Activated CD4-positive, alpha-beta T cell treated with anti-CD3 and anti-CD28 coated beads for 24 hours (primary cell): ENCODE results near the gene KIAA0753.

ENCODE experiments used
- DNase-seq, 2 donors: peaks; one replicate each; pipeline ENCODE4 v3.0.0-alpha.2; 2020; ENCODE audit warnings: low read depth in 2 of 2

The KIAA0753 gene

DNA sequence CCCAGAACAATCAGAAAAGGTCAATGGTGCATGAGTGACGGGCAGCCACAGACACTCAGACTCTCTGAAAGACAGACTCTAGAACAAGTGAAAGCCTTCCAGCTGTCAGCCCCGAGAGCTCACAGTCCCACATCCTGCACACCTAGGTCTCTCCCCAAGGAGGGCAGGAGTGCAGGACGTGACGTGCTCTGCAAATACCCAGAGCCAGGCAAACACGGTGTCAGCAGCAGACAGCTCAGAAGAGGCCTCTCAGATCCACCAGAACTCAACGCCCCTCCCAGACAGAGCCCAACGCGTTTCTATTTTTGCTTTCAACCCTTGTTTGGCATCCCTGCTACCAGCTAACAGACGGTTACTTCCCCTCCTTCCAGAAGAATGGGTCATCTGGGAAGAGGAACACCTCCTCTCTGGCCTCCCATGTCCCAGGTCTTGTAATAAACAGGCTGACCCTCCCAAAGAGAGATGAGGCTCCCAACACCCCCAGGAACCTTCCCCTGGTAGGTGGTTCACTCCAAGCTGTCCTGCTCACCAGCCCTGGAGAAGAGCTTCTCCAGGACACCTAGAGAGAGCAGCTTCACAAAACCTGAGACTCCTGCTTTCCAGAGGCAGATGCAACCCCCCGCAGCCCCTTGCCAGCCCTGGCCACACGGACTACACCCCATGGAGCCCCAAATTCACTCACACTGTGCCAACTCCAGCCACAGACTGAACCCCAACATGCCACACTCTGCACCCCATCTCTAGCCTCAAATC is 91.8 kb downstream of the KIAA0753 start:
- no peak for DNase-seq

DNA sequence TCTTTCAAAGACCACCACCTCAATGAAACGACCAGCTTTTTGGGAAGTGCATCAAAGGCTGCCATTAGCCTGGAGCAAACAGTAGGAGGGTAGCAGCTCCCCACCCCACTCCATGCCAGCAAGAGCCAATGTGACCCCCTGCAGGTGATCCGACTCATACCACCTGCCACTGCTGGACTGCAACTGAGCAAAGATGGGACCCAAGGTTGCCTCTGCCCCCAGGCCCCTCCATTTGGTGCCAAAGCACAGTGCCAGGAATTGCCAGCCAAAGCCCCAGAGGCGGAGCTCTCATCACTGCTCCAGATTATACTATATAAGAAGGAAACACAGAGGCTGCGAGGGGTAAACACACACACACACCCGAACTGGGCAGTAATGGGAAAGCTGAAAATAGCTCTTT is 92.5 kb downstream of the KIAA0753 start:
- no peak for DNase-seq

DNA sequence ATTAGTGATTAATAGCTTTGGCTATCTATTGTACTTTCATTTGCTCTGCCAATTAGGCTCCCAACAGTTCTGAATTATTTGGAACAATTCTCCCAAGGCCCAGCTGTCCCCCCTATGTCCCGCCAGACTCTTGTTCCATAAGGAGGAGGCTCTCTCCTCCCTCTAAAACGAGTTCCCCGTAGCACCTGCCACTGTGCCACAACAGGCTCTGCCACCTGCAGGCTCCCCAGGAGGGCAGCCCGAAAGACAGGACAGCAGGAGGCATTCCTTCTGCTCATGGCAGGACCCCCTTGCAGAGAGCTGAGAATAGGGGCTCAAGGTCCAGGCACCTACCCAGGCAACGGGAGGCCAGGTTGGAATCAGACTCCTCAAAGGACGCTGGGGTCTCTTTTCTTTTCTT is 93.2 kb downstream of the KIAA0753 start:
- DNase-seq, result no peak

DNA sequence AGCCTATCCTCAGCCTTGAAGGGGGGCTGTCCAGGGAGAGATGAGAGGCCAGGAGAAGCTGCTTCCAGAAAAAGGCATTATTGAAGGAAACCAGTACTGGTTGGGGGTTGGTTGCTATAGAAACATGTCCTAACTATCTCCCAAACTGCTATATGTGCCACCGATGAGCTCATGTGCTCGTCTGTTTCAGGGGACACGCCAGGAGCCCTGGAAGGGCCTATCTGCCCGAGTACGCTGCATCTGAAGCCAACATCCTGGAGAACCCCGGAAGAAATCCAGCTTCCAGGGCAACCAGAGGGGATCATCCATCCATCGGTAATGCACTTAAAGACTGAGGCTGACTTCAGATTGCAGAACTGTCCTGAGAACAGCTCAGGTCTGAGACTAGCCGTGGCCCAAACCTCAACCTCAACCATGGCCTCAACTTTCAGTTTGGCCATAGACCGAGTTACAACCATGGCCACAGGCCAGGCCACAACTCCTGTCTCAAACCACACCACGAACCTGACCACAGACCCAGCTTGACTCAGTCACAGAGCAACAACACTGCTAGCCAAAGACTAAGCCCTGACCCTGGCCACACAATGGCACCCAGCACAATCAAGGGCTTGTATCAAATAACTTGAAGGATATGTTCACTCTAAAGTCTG is 94.3 kb downstream of the KIAA0753 start:
- DNase-seq, result no peak

DNA sequence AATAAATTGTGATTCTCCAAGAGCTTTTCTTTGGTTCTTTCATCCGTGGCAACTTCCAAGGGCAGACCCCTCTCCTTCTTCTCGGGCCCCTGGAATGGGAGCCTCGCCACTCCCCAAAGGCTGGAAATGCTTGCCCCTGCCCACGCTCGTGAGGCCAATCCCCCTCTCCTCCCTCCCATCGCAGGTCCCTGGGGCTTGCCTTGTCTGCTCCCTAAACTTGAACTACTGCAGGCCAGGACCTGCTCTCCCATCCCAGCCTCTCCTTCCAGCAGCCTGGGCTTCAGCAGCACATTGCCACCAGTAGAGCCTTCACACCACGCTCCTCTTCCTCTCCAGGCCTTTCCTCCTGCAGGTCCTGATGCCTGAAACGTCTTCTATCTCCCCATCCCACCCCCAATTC is 95.2 kb downstream of the KIAA0753 start:
- DNase-seq, result no peak

- DNase-seq, result no peak
Measured at GRCh38 chr17:6544011-6544370, 96.5 kb downstream of the KIAA0753 start.

GRCh38 chr17:6543079-6544010 is 97.2 kb downstream of the KIAA0753 start:
- DNase-seq, result no peak

DNA sequence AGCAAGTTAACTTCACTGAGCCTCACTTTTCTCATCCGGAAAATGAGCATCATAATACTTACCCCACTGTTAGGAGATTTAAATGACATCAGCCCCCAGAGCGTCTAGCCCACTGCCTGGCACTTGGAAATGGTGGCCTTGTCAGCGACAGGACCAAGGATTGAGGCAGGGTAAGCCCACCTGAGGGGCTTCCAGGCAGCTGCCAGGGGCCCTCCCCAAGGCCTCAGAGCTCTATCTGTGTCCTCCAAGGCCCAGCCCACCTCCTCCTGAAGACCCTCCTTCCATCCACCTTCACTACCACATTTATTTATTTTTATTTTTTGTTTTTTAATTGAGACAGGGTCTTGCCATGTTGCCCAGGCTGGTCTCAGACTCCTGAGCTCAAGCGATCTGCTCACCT is 97.9 kb downstream of the KIAA0753 start:
- no peak for DNase-seq

DNA sequence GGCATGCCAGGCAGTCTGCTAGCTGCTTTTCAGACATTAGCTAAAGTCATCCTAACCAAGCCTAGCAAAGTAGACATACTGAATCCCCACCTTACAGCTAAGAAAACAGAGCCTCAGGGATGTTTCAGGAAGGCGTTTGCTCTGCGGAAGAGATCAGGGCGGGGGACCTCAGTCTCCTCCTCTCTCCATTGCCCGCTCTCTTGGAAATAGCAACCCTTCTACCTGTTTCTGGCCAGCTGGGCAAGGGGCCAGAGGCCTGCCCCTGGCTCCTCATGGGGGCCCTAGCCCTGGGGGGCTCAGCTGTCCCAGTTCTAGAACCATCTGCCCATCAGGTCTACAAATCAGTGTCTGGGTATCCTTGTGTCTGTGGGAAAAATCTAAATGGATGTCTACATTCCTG is 98.6 kb downstream of the KIAA0753 start:
- no peak for DNase-seq

DNA sequence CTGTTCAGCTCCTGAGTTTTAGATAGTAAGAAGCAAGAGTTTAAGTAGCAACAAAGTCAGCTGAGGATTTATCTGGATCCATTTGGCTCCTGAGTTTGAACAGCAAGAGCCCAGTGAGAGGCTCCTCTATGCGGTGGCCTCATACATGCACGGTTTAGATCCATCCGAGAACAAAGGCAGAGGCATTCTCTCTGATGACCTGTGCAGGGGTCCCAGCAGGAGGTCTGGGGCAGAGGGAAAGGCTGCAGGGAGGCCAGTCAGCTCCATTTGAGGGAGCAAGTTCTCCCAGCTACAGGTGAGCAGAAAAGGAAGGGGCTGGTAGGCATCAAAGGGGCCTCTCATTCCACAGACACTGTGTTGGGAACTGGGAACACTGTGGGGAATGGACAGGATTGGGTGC is 100.6 kb downstream of the KIAA0753 start:
- no peak for DNase-seq

- no peak for DNase-seq
Measured at GRCh38 chr17:6536566-6537065, 103.9 kb downstream of the KIAA0753 start.

GRCh38 chr17:6536053-6536452 is 104.5 kb downstream of the KIAA0753 start:
- DNase-seq, result no peak

GRCh38 chr17:6534846-6535514 is 105.5 kb downstream of the KIAA0753 start:
- no peak for DNase-seq

GRCh38 chr17:6532441-6532885 is 108.0 kb downstream of the KIAA0753 start:
- DNase-seq, result no peak

- DNase-seq, result no peak
Measured at GRCh38 chr17:6531575-6531974, 108.9 kb downstream of the KIAA0753 start.

DNA sequence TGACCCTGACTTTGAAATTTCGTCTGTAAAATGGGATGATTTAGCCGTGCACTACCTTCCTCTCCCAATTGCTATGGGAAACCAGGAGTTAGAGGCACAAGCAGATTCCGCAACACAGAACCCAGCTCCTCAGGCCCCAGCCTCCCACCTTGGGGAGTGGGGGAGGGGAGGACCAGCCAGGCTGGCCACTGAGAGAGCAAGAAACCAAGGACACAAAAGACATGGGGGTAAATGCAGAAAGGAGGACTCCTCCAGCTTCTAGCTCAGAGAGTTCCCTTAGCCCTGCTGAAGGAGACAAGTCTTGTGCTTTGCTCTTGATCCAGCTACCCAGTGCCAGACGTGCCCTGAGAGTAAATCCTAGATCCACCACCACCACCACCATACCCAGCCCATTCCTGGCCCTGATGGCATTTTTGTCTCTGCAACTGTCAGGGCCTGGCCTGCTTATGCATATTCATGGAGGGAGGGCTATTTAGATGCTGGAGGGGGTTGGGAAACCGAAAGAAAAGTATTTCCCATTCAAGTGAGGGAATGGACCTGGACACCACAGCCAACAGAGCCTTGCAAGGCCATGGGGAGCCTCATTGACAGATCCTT is 110.1 kb downstream of the KIAA0753 start:
- no peak for DNase-seq

GRCh38 chr17:6528557-6528956 is 112.0 kb downstream of the KIAA0753 start:
- no peak for DNase-seq
